PFSK-1 (cell line): ENCODE data around the gene ITSN2.

Source experiments
- POLR2AphosphoS5 ChIP-seq: IDR thresholded peaks from 2 replicates; pipeline ENCODE4 v1.6.1; 2012; ENCODE audit warnings: low read depth, mild to moderate bottlenecking, control low read depth, low read length, moderate library complexity
- SIN3A ChIP-seq: IDR thresholded peaks from 2 replicates; pipeline ENCODE4 v1.6.1; 2012; ENCODE audit warnings: mild to moderate bottlenecking, low read length, moderate library complexity, borderline replicate concordance; ENCODE audit not compliant: insufficient read depth

GRCh38 chr2:24362253-24362652 is 1.9 kb upstream of the ITSN2 start:
- TF ChIP-seq POLR2AphosphoS5: no peak
- no peak for TF ChIP-seq SIN3A
